Right lobe of liver (tissue), 6 donors: ENCODE results near the gene MAP3K3. TPM values are rescaled to one million over a fixed set of nuclear protein-coding genes. Genes with fewer than 3 reads are reported as not detected.

Experiments used
- ATAC-seq, 4 donors: fragments of 200-7000 bp; cut with Tn5 transposase; one replicate each; pipeline ENCODE4 v1.9.1; 2020; ENCODE audit warnings: mild to moderate bottlenecking in 4 of 4, moderate library complexity in 4 of 4
- DNase-seq, 3 donors: peaks; one replicate each; pipeline ENCODE4 v3.0.0-alpha.2; 2020
- H3K27ac ChIP-seq, 3 donors: fragments of 200-600 bp; one replicate each; pipeline ENCODE4 v1.8.0; 2022
- H3K27me3 ChIP-seq, 2 donors: fragments of 200-600 bp; one replicate each; pipeline ENCODE4 v1.8.0; 2022
- H3K36me3 ChIP-seq, 4 donors: fragments of 200-600 bp; sonication (generic) in 1 of 4; one replicate each; pipeline versions ENCODE4 v1.5.1 to v1.8.0; 2017 to 2022; ENCODE audit warnings: control low read depth in 1 of 4
- H3K4me1 ChIP-seq, 4 donors: fragments of 200-600 bp; sonication (generic) in 1 of 4; one replicate each; pipeline versions ENCODE4 v1.5.1 to v1.8.0; 2017 to 2022; ENCODE audit warnings: control low read depth in 1 of 4
- H3K4me3 ChIP-seq, 3 donors: fragments of 200-600 bp; one replicate each; pipeline ENCODE4 v1.8.0; 2022
- H3K9me3 ChIP-seq, 4 donors: fragments of 200-600 bp; sonication (generic) in 1 of 4; one replicate each; pipeline versions ENCODE4 v1.5.1 to v1.8.0; 2017 to 2022; ENCODE audit warnings: control low read depth in 1 of 4
- CTCF ChIP-seq, 4 donors: fragments of 200-600 bp in 3 of 4; fragments of 450-650 bp in 1 of 4; IDR thresholded peaks; one replicate each; pipeline versions ENCODE4 v1.5.1 to v1.8.0; 2016 to 2022; ENCODE audit warnings: antibody characterized with exemption in 4 of 4, mild to moderate bottlenecking in 2 of 4
- POLR2A ChIP-seq: fragments of 450-650 bp; IDR thresholded peaks from one replicate; pipeline ENCODE4 v1.6.1; 2017; ENCODE audit warnings: antibody characterized with exemption, mild to moderate bottlenecking
- WGBS: methylation state at CpG from one replicate; pipeline ENCODE4 v1.1.6; 2018; ENCODE audit warnings: low coverage, low lambda C conversion rate; ENCODE audit not compliant: insufficient coverage; ENCODE audit errors: missing lambda C conversion rate; 5-methylcytosine and 5-hydroxymethylcytosine counted together
- intact Hi-C, 2 donors: fragments of 100-400 bp; cut with DNase I; formaldehyde crosslinking; loops; one replicate each; pipeline versions ENCODE4 v1.11.2 to v1.14.1; 2022
- total RNA-seq, 6 experiments: library from RNA; depleted of rRNA in 2 of 6; stranded (reverse); fragments of >200 nt in 2 of 6; fragmentation: NEBNext Ultra II Directional in 3 of 6; extraction: Animal tissue kit (Norgen Biotek cat#: 25700) in 3 of 6; gene quantifications; one replicate each; pipeline versions ENCODE4 v1.1.0 to v1.2.4, GENCODE V29; 2016 to 2023
- donor health status: DM: no; HTN: yes; CAD: no.
- donor health status: DM: no; HTN: no; CAD: no.
- donor health status: DM: no; HTN: no; CAD: no.
- donor health status: DM: no; HTN: yes; CAD: no.
- donor health status: DM: no; HTN: yes; CAD: no.

The MAP3K3 gene
- total RNA-seq, 6 experiments from 2014 or later: 10.6 to 15.8 (median 13.0) TPM

- H3K9me3 ChIP-seq: no peaks in the 10 kb centered on the region
- peaks cover 0 to 20% (median 0%) of the 10 kb centered on the region in 4 donors for H3K36me3 ChIP-seq
- H3K27ac ChIP-seq: peak overlapping the region in 1 of 3 donors; percentile 4
- no peaks in the 10 kb centered on the region for H3K27me3 ChIP-seq
- intact Hi-C loops: loop anchor here in 1 of 2 donors (10.0 kb wide), 1 partner anchor 60 kb away; no protein-coding TSS in a partner anchor
- peaks cover 0 to 7% (median 3%) of the 10 kb centered on the region in 4 donors for H3K4me1 ChIP-seq
- DNase-seq (no peak), ATAC-seq (peak in 1 of 4 donors; percentile 18)
- H3K4me3 ChIP-seq: no peak overlapping the region
- TF ChIP-seq CTCF (IDR thresholded peaks at IDR 0.05): no peak
- TF ChIP-seq POLR2A: no peak
- 57% methylated on average over 2 of the region's 2 CpGs for WGBS
Measured at GRCh38 chr17:63635290-63635689, 13.1 kb downstream of the MAP3K3 start.

GRCh38 chr17:63635787-63636186 lies 13.6 kb downstream of the MAP3K3 start:
- Histone ChIP-seq H3K27me3 (no peaks in the 10 kb centered on the region), H3K4me3 (no peak overlapping the region), H3K27ac (no peak overlapping the region), H3K36me3 (peaks cover 0 to 20% (median 0%) of the 10 kb centered on the region in 4 donors), H3K4me1 (peaks cover 0 to 7% (median 3%) of the 10 kb centered on the region in 4 donors), H3K9me3 (no peaks in the 10 kb centered on the region)
- ATAC-seq (no peak), DNase-seq (no peak)
- intact Hi-C loops: loop anchor here in 1 of 2 donors (10.0 kb wide), 1 partner anchor 59 kb away; no protein-coding TSS in a partner anchor
- no peak for TF ChIP-seq CTCF (IDR thresholded peaks at IDR 0.05)
- no peak for TF ChIP-seq POLR2A
- 73% methylated on average over 2 of the region's 2 CpGs for WGBS

- H3K4me1 ChIP-seq: no peaks in the 10 kb centered on the region
- TF ChIP-seq POLR2A: no peak
- TF ChIP-seq CTCF (IDR thresholded peaks at IDR 0.05): no peak
- intact Hi-C loops: loop anchor here in 1 of 2 donors (10.0 kb wide), 1 partner anchor 56 kb away; no protein-coding TSS in a partner anchor
- no peak overlapping the region for H3K4me3 ChIP-seq
- H3K36me3 ChIP-seq: peaks cover 0 to 14% (median 0%) of the 10 kb centered on the region in 4 donors
- ATAC-seq (no peak), DNase-seq (no peak)
- H3K27ac ChIP-seq: no peak overlapping the region
- no peaks in the 10 kb centered on the region for H3K9me3 ChIP-seq
- 67% methylated on average over 1 of the region's 1 CpG for WGBS
- no peaks in the 10 kb centered on the region for H3K27me3 ChIP-seq
Measured at GRCh38 chr17:63639125-63639524, 16.9 kb downstream of the MAP3K3 start.

- TF ChIP-seq POLR2A (no peak), CTCF (IDR thresholded peaks at IDR 0.05) (no peak)
- DNase-seq: no peak
- no peaks in the 10 kb centered on the region for H3K27me3 ChIP-seq
- H3K4me3 ChIP-seq: no peak overlapping the region
- no peak overlapping the region for H3K27ac ChIP-seq
- intact Hi-C loops: no loop called here
- H3K36me3 ChIP-seq: peaks cover 0 to 10% (median 0%) of the 10 kb centered on the region in 4 donors
- no peaks in the 10 kb centered on the region for H3K9me3 ChIP-seq
- 100% methylated on average over 2 of the region's 4 CpGs for WGBS
- no peaks in the 10 kb centered on the region for H3K4me1 ChIP-seq
- no peak for ATAC-seq
Measured at GRCh38 chr17:63640038-63640437, 17.8 kb downstream of the MAP3K3 start.
